ENCODE results near the gene ZNF214. TPM values are rescaled to one million over a fixed set of nuclear protein-coding genes. Genes with fewer than 3 reads are reported as not detected.

Gene ZNF214
- 2.6 and 3.2 TPM in 2 replicates for total RNA-seq

GRCh38 chr11:7020183-7020917, at the start of gene ZNF214, which contains the start of gene NLRP14:
TSS of gene ZNF214 (minus strand) at chr11:7020346. CDS start at chr11:7002835, 17,511 bp downstream.
TSS of gene NLRP14 (plus strand) at chr11:7020479. CDS start at chr11:7038587, 18,108 bp downstream.
- H3K4me3 ChIP-seq (ENCODE audit: low read depth, low read length), result peak within 1 kb of the TSS; percentile 86
- H3K27me3 ChIP-seq (ENCODE audit: control insufficient read depth, insufficient read depth, low read length), result no peaks in the 10 kb centered on the region
- no peak for TF ChIP-seq CTCF (IDR thresholded peaks at IDR 0.05; ENCODE audit: insufficient read depth, low read length, severe bottlenecking)
- no peaks in the 10 kb centered on the region for H3K36me3 ChIP-seq (ENCODE audit: control insufficient read depth, insufficient read depth, low read length)
- DNase-seq (ENCODE audit: low read depth) (peak; percentile 78), FAIRE-seq (no peak)

GRCh38 chr11:7062534-7062933, 42.4 kb upstream of the ZNF214 start:
- TF ChIP-seq CTCF (IDR thresholded peaks at IDR 0.05; ENCODE audit: insufficient read depth, low read length, severe bottlenecking), result no peak
- no peak for DNase-seq (ENCODE audit: low read depth)
- H3K36me3 ChIP-seq (ENCODE audit: control insufficient read depth, insufficient read depth, low read length), result no peaks in the 10 kb centered on the region
- H3K27me3 ChIP-seq (ENCODE audit: control insufficient read depth, insufficient read depth, low read length), result no peaks in the 10 kb centered on the region
- FAIRE-seq, result no peak
- H3K4me3 ChIP-seq (ENCODE audit: low read depth, low read length), result no peak overlapping the region

- DNase-seq (ENCODE audit: low read depth) (peak; percentile 3), FAIRE-seq (no peak)
- no peak for TF ChIP-seq CTCF (IDR thresholded peaks at IDR 0.05; ENCODE audit: insufficient read depth, low read length, severe bottlenecking)
Measured at GRCh38 chr11:7060868-7061267, 40.7 kb upstream of the ZNF214 start.

GRCh38 chr11:7057641-7058040, 37.5 kb upstream of the ZNF214 start:
- no peak for TF ChIP-seq CTCF (IDR thresholded peaks at IDR 0.05; ENCODE audit: insufficient read depth, low read length, severe bottlenecking)
- H3K4me3 ChIP-seq (ENCODE audit: low read depth, low read length), result no peak overlapping the region
- no peaks in the 10 kb centered on the region for H3K27me3 ChIP-seq (ENCODE audit: control insufficient read depth, insufficient read depth, low read length)
- DNase-seq (ENCODE audit: low read depth) (no peak), FAIRE-seq (no peak)
- no peaks in the 10 kb centered on the region for H3K36me3 ChIP-seq (ENCODE audit: control insufficient read depth, insufficient read depth, low read length)

More at GRCh38 chr11:7060868-7061267, 40.7 kb upstream of the ZNF214 start:
- no peaks in the 10 kb centered on the region for H3K27me3 ChIP-seq (ENCODE audit: control insufficient read depth, insufficient read depth, low read length)
- H3K36me3 ChIP-seq (ENCODE audit: control insufficient read depth, insufficient read depth, low read length), result no peaks in the 10 kb centered on the region
- H3K4me3 ChIP-seq (ENCODE audit: low read depth, low read length), result no peak overlapping the region

- TF ChIP-seq CTCF (IDR thresholded peaks at IDR 0.05; ENCODE audit: insufficient read depth, low read length, severe bottlenecking), result no peak
- no peaks in the 10 kb centered on the region for H3K27me3 ChIP-seq (ENCODE audit: control insufficient read depth, insufficient read depth, low read length)
- no peaks in the 10 kb centered on the region for H3K36me3 ChIP-seq (ENCODE audit: control insufficient read depth, insufficient read depth, low read length)
- no peak for FAIRE-seq
- H3K4me3 ChIP-seq (ENCODE audit: low read depth, low read length), result no peak overlapping the region
- no peak for DNase-seq (ENCODE audit: low read depth)
Measured at GRCh38 chr11:7056828-7057513, 36.8 kb upstream of the ZNF214 start.

Measured in bronchial epithelial cell (primary cell).